Liver (tissue), 3 donors: ENCODE data around the gene GPHN.
A peak's percentile ranks its signal among the peaks of the same experiment; 100 is the strongest.
"Not testable (repeated sequence)": the region's sequence is repeated elsewhere in the genome, so short reads cannot be mapped to it uniquely, and the experiment has no call there.

Source experiments
- ATF3 ChIP-seq: IDR thresholded peaks from 2 replicates; pipeline ENCODE4 v1.6.1; 2016; ENCODE audit warnings: antibody characterized with exemption
- EGR1 ChIP-seq, 2 donors: IDR thresholded peaks; 2 replicates each; pipeline ENCODE4 v1.6.1; 2016 to 2018; ENCODE audit warnings: antibody characterized with exemption in 2 of 2, low read depth in 2 of 2
- HNF4G ChIP-seq: IDR thresholded peaks from 2 replicates; pipeline ENCODE4 v1.6.1; 2016; ENCODE audit warnings: antibody characterized with exemption
- REST ChIP-seq: IDR thresholded peaks from 2 replicates; pipeline ENCODE4 v1.6.1; 2016; ENCODE audit warnings: antibody characterized with exemption, mild to moderate bottlenecking
- SP1 ChIP-seq: IDR thresholded peaks from 2 replicates; pipeline ENCODE4 v1.6.1; 2018; ENCODE audit warnings: antibody characterized with exemption, mild to moderate bottlenecking
- YY1 ChIP-seq: IDR thresholded peaks from 2 replicates; pipeline ENCODE4 v1.6.1; 2016; ENCODE audit warnings: antibody characterized with exemption, mild to moderate bottlenecking
- TF ChIP-seq, protein P1 (sequence below): fragments of 150-350 bp; IDR thresholded peaks from 2 replicates; pipeline ENCODE4 v1.5.1; 2017; ENCODE audit warnings: improper control_type of control experiment, low read depth, low read length; ENCODE audit not compliant: missing input control
- TF ChIP-seq, protein P2 (sequence below): IDR thresholded peaks from 2 replicates; pipeline ENCODE4 v1.6.1; 2016; ENCODE audit warnings: antibody characterized with exemption
- TF ChIP-seq, protein P3 (sequence below): IDR thresholded peaks from 2 replicates; pipeline ENCODE4 v1.6.1; 2016; ENCODE audit warnings: antibody characterized with exemption
- donor health status: healthy.
- donor health status: healthy.

DNA sequence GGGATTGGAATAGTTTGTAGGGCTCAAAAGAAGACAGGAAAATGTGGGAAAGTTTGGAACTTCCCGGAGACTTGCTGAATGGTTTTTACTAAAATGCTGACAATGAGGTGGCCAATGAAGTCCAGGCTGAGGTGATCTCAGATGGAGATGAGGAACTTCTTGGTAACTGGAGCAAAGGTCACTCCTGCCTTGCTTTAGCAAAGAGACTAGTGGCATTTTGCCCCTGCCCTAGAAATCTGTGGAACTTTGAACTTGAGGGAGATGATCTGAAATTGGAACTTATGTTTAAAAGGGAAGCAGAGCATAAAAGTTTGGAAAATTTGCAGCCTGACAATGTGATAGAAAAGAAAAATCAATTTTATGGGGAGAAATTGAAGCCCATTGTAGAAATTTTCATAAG is 223.4 kb downstream of the GPHN start:
- TF ChIP-seq, protein P1, sequence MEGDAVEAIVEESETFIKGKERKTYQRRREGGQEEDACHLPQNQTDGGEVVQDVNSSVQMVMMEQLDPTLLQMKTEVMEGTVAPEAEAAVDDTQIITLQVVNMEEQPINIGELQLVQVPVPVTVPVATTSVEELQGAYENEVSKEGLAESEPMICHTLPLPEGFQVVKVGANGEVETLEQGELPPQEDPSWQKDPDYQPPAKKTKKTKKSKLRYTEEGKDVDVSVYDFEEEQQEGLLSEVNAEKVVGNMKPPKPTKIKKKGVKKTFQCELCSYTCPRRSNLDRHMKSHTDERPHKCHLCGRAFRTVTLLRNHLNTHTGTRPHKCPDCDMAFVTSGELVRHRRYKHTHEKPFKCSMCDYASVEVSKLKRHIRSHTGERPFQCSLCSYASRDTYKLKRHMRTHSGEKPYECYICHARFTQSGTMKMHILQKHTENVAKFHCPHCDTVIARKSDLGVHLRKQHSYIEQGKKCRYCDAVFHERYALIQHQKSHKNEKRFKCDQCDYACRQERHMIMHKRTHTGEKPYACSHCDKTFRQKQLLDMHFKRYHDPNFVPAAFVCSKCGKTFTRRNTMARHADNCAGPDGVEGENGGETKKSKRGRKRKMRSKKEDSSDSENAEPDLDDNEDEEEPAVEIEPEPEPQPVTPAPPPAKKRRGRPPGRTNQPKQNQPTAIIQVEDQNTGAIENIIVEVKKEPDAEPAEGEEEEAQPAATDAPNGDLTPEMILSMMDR: not testable (repeated sequence)
- not testable (repeated sequence) for TF ChIP-seq EGR1 (IDR thresholded peaks at IDR 0.05; ENCODE audit: low read depth in 2 of 2); YY1; ATF3; REST
- TF ChIP-seq SP1 (peak; percentile 33), HNF4G (peak; percentile 23)
- TF ChIP-seq, protein P2, sequence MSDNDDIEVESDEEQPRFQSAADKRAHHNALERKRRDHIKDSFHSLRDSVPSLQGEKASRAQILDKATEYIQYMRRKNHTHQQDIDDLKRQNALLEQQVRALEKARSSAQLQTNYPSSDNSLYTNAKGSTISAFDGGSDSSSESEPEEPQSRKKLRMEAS: not testable (repeated sequence)
- TF ChIP-seq, protein P3, sequence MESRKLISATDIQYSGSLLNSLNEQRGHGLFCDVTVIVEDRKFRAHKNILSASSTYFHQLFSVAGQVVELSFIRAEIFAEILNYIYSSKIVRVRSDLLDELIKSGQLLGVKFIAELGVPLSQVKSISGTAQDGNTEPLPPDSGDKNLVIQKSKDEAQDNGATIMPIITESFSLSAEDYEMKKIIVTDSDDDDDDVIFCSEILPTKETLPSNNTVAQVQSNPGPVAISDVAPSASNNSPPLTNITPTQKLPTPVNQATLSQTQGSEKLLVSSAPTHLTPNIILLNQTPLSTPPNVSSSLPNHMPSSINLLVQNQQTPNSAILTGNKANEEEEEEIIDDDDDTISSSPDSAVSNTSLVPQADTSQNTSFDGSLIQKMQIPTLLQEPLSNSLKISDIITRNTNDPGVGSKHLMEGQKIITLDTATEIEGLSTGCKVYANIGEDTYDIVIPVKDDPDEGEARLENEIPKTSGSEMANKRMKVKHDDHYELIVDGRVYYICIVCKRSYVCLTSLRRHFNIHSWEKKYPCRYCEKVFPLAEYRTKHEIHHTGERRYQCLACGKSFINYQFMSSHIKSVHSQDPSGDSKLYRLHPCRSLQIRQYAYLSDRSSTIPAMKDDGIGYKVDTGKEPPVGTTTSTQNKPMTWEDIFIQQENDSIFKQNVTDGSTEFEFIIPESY: not testable (repeated sequence)
